Upper lobe of left lung (tissue), 4 donors: ENCODE data around the gene PTPRS.

Experiments used
- POLR2AphosphoS5 ChIP-seq, 2 donors: sonication (generic); formaldehyde crosslinking; IDR thresholded peaks; one replicate each; pipeline ENCODE4 v1.5.1; 2017; ENCODE audit warnings: antibody characterized with exemption in 2 of 2
- TF ChIP-seq, protein P1 (sequence below), 6 experiments: fragments of 450-650 bp in 4 of 6; fragments of 200-600 bp in 2 of 6; sonication (generic) in 2 of 6; IDR thresholded peaks; one replicate each; pipeline ENCODE4 v1.5.1; 2016 to 2019; ENCODE audit warnings: antibody characterized with exemption in 6 of 6

DNA sequence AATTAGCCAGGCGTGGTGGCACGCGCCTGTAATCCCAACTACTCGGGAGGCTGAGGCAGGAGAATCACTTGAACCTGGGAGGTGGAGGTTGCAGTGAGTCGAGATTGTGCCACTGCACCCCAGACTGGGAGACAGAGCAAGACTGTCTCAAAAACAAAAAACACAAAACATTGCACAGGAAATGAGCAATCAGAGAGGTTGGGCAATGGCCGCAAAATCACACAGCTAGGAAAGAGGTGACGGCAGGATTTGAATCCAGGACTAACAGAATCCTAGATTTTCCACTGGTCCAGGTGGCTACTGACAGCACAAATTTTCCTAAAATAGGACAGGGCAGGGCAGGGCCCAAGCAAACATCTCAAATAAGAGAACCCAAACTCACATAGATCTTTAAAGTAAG is 23.3 kb downstream of the PTPRS start:
- TF ChIP-seq, protein P1, sequence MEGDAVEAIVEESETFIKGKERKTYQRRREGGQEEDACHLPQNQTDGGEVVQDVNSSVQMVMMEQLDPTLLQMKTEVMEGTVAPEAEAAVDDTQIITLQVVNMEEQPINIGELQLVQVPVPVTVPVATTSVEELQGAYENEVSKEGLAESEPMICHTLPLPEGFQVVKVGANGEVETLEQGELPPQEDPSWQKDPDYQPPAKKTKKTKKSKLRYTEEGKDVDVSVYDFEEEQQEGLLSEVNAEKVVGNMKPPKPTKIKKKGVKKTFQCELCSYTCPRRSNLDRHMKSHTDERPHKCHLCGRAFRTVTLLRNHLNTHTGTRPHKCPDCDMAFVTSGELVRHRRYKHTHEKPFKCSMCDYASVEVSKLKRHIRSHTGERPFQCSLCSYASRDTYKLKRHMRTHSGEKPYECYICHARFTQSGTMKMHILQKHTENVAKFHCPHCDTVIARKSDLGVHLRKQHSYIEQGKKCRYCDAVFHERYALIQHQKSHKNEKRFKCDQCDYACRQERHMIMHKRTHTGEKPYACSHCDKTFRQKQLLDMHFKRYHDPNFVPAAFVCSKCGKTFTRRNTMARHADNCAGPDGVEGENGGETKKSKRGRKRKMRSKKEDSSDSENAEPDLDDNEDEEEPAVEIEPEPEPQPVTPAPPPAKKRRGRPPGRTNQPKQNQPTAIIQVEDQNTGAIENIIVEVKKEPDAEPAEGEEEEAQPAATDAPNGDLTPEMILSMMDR (IDR thresholded peaks at IDR 0.05), result no peak
- TF ChIP-seq POLR2AphosphoS5 (IDR thresholded peaks at IDR 0.05), result no peak
